ENCODE results near the gene PHPT1. TPM values are rescaled to one million over a fixed set of nuclear protein-coding genes. Genes with fewer than 3 reads are reported as not detected.

The PHPT1 gene
- total and polyA plus RNA-seq, 2 donors (not counting 1 experiment from before 2014, with no cell fraction given), result 99.6 to 190 TPM

DNA sequence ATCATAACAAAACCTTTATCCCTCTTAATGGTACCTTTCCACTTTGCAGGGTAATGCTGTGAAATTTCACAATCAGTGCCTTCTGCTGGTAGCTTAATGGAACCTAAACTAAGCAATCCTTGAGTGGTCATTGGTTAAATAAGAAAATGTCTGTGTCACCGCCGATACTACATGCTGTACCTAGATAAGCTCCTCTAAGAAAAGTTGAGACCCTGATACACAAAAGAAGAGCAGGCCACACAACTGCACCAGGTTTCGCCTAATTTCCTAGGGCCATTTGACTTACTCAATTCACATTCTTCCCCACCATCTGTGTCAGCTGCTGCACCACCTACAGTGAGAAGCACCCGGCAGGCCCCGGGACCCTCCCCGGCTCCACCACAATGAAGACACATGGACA is 25.9 kb downstream of the PHPT1 start:
- Histone ChIP-seq H3K4me3 (replicated peaks in 1 of 4; ENCODE audit: control extremely low read depth in 1 of 4, insufficient read depth in 1 of 4, low read depth in 3 of 4, low read length in 4 of 4) (no peak overlapping the region), H3K27me3 (ENCODE audit: control insufficient read depth, insufficient read depth, low read length) (no peaks in the 10 kb centered on the region), H2AFZ (ENCODE audit: low read length) (no peak overlapping the region), H3K4me2 (ENCODE audit: extremely low read depth, insufficient read depth, low read length) (no peak overlapping the region), H3K4me1 (ENCODE audit: control insufficient read depth, extremely low read depth, insufficient read depth, low read length) (no peaks in the 10 kb centered on the region), H3K36me3 (ENCODE audit: control insufficient read depth, insufficient read depth, low read length) (no peaks in the 10 kb centered on the region), H3K27ac (ENCODE audit: insufficient read depth, low read length) (no peak overlapping the region), H3K9me3 (ENCODE audit: control insufficient read depth, insufficient read depth, low read depth, low read length) (no peaks in the 10 kb centered on the region), H3K9ac (ENCODE audit: insufficient read depth, low read length) (no peak overlapping the region), H4K20me1 (ENCODE audit: control insufficient read depth, extremely low read depth, insufficient read depth, low read length) (no peaks in the 10 kb centered on the region), H3K79me2 (ENCODE audit: control insufficient read depth, insufficient read depth, low read length) (no peaks in the 10 kb centered on the region)
- DNase-seq (ENCODE audit: low read depth in 2 of 2), result no peak
- TF ChIP-seq, protein P1, sequence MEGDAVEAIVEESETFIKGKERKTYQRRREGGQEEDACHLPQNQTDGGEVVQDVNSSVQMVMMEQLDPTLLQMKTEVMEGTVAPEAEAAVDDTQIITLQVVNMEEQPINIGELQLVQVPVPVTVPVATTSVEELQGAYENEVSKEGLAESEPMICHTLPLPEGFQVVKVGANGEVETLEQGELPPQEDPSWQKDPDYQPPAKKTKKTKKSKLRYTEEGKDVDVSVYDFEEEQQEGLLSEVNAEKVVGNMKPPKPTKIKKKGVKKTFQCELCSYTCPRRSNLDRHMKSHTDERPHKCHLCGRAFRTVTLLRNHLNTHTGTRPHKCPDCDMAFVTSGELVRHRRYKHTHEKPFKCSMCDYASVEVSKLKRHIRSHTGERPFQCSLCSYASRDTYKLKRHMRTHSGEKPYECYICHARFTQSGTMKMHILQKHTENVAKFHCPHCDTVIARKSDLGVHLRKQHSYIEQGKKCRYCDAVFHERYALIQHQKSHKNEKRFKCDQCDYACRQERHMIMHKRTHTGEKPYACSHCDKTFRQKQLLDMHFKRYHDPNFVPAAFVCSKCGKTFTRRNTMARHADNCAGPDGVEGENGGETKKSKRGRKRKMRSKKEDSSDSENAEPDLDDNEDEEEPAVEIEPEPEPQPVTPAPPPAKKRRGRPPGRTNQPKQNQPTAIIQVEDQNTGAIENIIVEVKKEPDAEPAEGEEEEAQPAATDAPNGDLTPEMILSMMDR (conservative IDR thresholded peaks at IDR 0.05 in 1 of 2, IDR thresholded peaks at IDR 0.05 in 1 of 2; ENCODE audit: low read depth in 1 of 2, low read length in 2 of 2), result no peak
- TF ChIP-seq EZH2 (IDR thresholded peaks at IDR 0.05; ENCODE audit: low read length, missing control alignments), result no peak

DNA sequence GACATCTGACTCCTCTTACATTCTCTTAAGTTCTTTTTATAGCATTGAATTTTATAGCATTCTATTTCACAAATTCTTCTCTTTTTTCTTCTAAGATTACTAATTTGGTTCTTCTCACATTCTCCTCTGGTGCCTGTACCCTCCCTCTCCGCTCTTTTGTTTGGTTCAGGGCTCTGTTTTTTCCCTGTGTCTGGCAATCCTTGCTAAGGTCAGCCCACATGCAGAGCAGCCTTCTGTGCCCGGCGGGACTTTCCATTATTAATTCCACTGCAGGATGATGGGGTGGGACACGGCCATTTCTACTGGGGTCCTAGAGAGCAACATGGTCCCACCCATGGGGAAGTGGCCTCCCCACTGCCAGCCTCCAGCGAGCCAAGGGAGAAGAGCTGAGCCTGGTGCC is 27.3 kb downstream of the PHPT1 start:
- no peaks in the 10 kb centered on the region for H3K4me1 ChIP-seq (ENCODE audit: control insufficient read depth, extremely low read depth, insufficient read depth, low read length)
- H3K4me2 ChIP-seq (ENCODE audit: extremely low read depth, insufficient read depth, low read length), result no peak overlapping the region
- H3K27ac ChIP-seq (ENCODE audit: insufficient read depth, low read length), result no peak overlapping the region
- no peaks in the 10 kb centered on the region for H3K27me3 ChIP-seq (ENCODE audit: control insufficient read depth, insufficient read depth, low read length)
- H4K20me1 ChIP-seq (ENCODE audit: control insufficient read depth, extremely low read depth, insufficient read depth, low read length), result no peaks in the 10 kb centered on the region
- H3K9ac ChIP-seq (ENCODE audit: insufficient read depth, low read length), result no peak overlapping the region
- H3K4me3 ChIP-seq (replicated peaks in 1 of 4; ENCODE audit: control extremely low read depth in 1 of 4, insufficient read depth in 1 of 4, low read depth in 3 of 4, low read length in 4 of 4), result no peak overlapping the region
- no peak overlapping the region for H2AFZ ChIP-seq (ENCODE audit: low read length)
- H3K9me3 ChIP-seq (ENCODE audit: control insufficient read depth, insufficient read depth, low read depth, low read length), result no peaks in the 10 kb centered on the region
- H3K79me2 ChIP-seq (ENCODE audit: control insufficient read depth, insufficient read depth, low read length), result no peaks in the 10 kb centered on the region
- TF ChIP-seq, protein P1 (conservative IDR thresholded peaks at IDR 0.05 in 1 of 2, IDR thresholded peaks at IDR 0.05 in 1 of 2; ENCODE audit: low read depth in 1 of 2, low read length in 2 of 2), result no peak
- no peak for TF ChIP-seq EZH2 (IDR thresholded peaks at IDR 0.05; ENCODE audit: low read length, missing control alignments)
- DNase-seq (ENCODE audit: low read depth in 2 of 2), result no peak
- no peaks in the 10 kb centered on the region for H3K36me3 ChIP-seq (ENCODE audit: control insufficient read depth, insufficient read depth, low read length)

DNA sequence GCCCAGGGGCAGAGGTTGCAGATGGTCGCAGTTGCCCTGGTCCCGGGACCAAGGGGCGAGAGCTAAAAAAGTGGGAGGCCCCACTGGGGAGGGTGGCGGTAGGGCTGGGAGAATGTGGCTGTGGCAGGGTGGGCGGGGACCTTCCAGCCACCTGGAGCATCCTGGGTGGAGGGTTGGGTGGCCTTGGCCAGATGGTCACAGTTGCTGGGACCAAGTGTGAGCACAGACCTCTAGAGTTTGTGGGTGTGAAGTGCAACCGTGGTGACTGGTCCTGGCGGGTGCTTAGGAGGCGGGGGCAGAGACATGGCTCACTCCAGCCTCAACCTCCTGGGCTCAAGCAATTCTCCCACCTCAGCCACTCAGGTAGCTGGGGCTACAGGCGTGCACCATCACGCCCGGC is 31.4 kb downstream of the PHPT1 start:
- no peak for DNase-seq (ENCODE audit: low read depth in 2 of 2)
- H3K79me2 ChIP-seq (ENCODE audit: control insufficient read depth, insufficient read depth, low read length), result no peaks in the 10 kb centered on the region
- no peaks in the 10 kb centered on the region for H3K36me3 ChIP-seq (ENCODE audit: control insufficient read depth, insufficient read depth, low read length)
- H3K4me3 ChIP-seq (replicated peaks in 1 of 4; ENCODE audit: control extremely low read depth in 1 of 4, insufficient read depth in 1 of 4, low read depth in 3 of 4, low read length in 4 of 4), result no peak overlapping the region
- no peak overlapping the region for H3K27ac ChIP-seq (ENCODE audit: insufficient read depth, low read length)
- no peaks in the 10 kb centered on the region for H3K27me3 ChIP-seq (ENCODE audit: control insufficient read depth, insufficient read depth, low read length)
- no peak overlapping the region for H3K4me2 ChIP-seq (ENCODE audit: extremely low read depth, insufficient read depth, low read length)
- peaks cover 3% of the 10 kb centered on the region for H3K4me1 ChIP-seq (ENCODE audit: control insufficient read depth, extremely low read depth, insufficient read depth, low read length)
- no peaks in the 10 kb centered on the region for H4K20me1 ChIP-seq (ENCODE audit: control insufficient read depth, extremely low read depth, insufficient read depth, low read length)
- H3K9me3 ChIP-seq (ENCODE audit: control insufficient read depth, insufficient read depth, low read depth, low read length), result no peaks in the 10 kb centered on the region
- H3K9ac ChIP-seq (ENCODE audit: insufficient read depth, low read length), result no peak overlapping the region
- no peak overlapping the region for H2AFZ ChIP-seq (ENCODE audit: low read length)
- TF ChIP-seq, protein P1 (conservative IDR thresholded peaks at IDR 0.05 in 1 of 2, IDR thresholded peaks at IDR 0.05 in 1 of 2; ENCODE audit: low read depth in 1 of 2, low read length in 2 of 2), result no peak
- TF ChIP-seq EZH2 (IDR thresholded peaks at IDR 0.05; ENCODE audit: low read length, missing control alignments), result no peak
